GM10266 (cell line): ENCODE data around the gene STIM1.
A peak's percentile ranks its signal among the peaks of the same experiment; 100 is the strongest.

Source experiments
- DNase-seq: peaks from one replicate; pipeline ENCODE4 v3.0.0; 2012; ENCODE audit errors: extremely low spot score
- CTCF ChIP-seq: IDR thresholded peaks from 2 replicates; pipeline ENCODE4 v1.5.1; 2012; ENCODE audit warnings: mild to moderate bottlenecking, low read depth; ENCODE audit not compliant: control insufficient read depth, insufficient read depth; ENCODE audit errors: missing control alignments

STIM1 gene

GRCh38 chr11:4068962-4069361, 213.5 kb downstream of the STIM1 start:
- TF ChIP-seq CTCF, result no peak

GRCh38 chr11:4071325-4071724, 215.9 kb downstream of the STIM1 start:
- DNase-seq, result no peak
- no peak for TF ChIP-seq CTCF

More at GRCh38 chr11:4068962-4069361, 213.5 kb downstream of the STIM1 start:
- DNase-seq, result no peak

GRCh38 chr11:4071914-4072313, 216.4 kb downstream of the STIM1 start:
- DNase-seq, result no peak

GRCh38 chr11:4072668-4073285, 217.3 kb downstream of the STIM1 start:
- peak; percentile 76 for TF ChIP-seq CTCF
- DNase-seq, result peak; percentile 53

More at GRCh38 chr11:4071914-4072313, 216.4 kb downstream of the STIM1 start:
- no peak for TF ChIP-seq CTCF

- TF ChIP-seq CTCF, result no peak
- DNase-seq, result no peak
Measured at GRCh38 chr11:4074266-4074665, 218.8 kb downstream of the STIM1 start.

- DNase-seq, result no peak
- TF ChIP-seq CTCF, result no peak
Measured at GRCh38 chr11:4076774-4077173, 221.3 kb downstream of the STIM1 start.

GRCh38 chr11:4083198-4083597, 227.7 kb downstream of the STIM1 start:
- no peak for TF ChIP-seq CTCF
- DNase-seq, result no peak
